ENCODE measurements around the gene MRAP. TPM values are rescaled to one million over a fixed set of nuclear protein-coding genes. Genes with fewer than 3 reads are reported as not detected.

MRAP gene
- polyA plus RNA-seq, 3 donors, result not detected

GRCh38 chr21:32278103-32278502 lies 20.6 kb upstream of the MRAP start:
- no peak for TF ChIP-seq CTCF (IDR thresholded peaks at IDR 0.05)
- H3K4me3 Mint-ChIP-seq, result peak overlapping the region; percentile 98 to 99
- H3K4me1 ChIP-seq (ENCODE audit: control insufficient read depth in 1 of 2, insufficient read depth in 2 of 2, low read length in 2 of 2), result peaks cover 16 to 21% of the 10 kb centered on the region in 2 donors
- peak overlapping the region; percentile 68 for H3K9ac ChIP-seq (ENCODE audit: insufficient read depth, low read length, poor library complexity, severe bottlenecking)
- H3K27ac Mint-ChIP-seq, result peak overlapping the region in 5 of 7 donors; percentile 45 to 95 (median 88)
- H3K9me3 ChIP-seq (replicated peaks in 1 of 2; ENCODE audit: control insufficient read depth in 1 of 2, insufficient read depth in 1 of 2, low read length in 2 of 2), result peaks cover 0 to 2% of the 10 kb centered on the region in 2 donors
- H3K4me2 ChIP-seq (replicated peaks; ENCODE audit: extremely low read depth, low read length, poor library complexity, severe bottlenecking), result peak overlapping the region; percentile 94
- H3K79me2 ChIP-seq (ENCODE audit: insufficient read depth, low read length), result peaks cover 20% of the 10 kb centered on the region
- H3K27me3 Mint-ChIP-seq (ENCODE audit: low read depth in 3 of 3), result peaks cover 0 to 1% (median 0%) of the 10 kb centered on the region in 3 donors
- peak overlapping the region; percentile 99 for H2AFZ ChIP-seq (ENCODE audit: insufficient read depth, low read depth, low read length, poor library complexity, severe bottlenecking)
- H3K4me3 ChIP-seq (replicated peaks in 1 of 3; ENCODE audit: low read depth in 2 of 3, low read length in 3 of 3), result peak overlapping the region; percentile 74 to 94 (median 82)
- peak in 1 of 3 donors; percentile 23 for DNase-seq
- peaks cover 13 to 14% of the 10 kb centered on the region in 2 donors for H3K36me3 Mint-ChIP-seq
- 0% methylated on average over 5 of the region's 9 CpGs for WGBS (ENCODE audit: insufficient coverage)
- H3K27ac ChIP-seq (ENCODE audit: low read depth in 1 of 2, low read length in 2 of 2), result peak overlapping the region in 1 of 2 donors; percentile 85
- H3K27me3 ChIP-seq (ENCODE audit: control insufficient read depth in 2 of 2, insufficient read depth in 2 of 2, low read length in 2 of 2), result no peaks in the 10 kb centered on the region
- peaks cover 22% of the 10 kb centered on the region for H3K4me1 Mint-ChIP-seq
- H4K20me1 ChIP-seq (ENCODE audit: insufficient read depth, low read length), result no peaks in the 10 kb centered on the region
- H3K9me3 Mint-ChIP-seq, result peaks cover 0 to 5% (median 3%) of the 10 kb centered on the region in 7 donors
- H3K36me3 ChIP-seq (replicated peaks in 1 of 2; ENCODE audit: control insufficient read depth in 1 of 2, insufficient read depth in 2 of 2, low read length in 2 of 2), result peaks cover 6 to 13% of the 10 kb centered on the region in 2 donors
- intact Hi-C loops (cut with micrococcal nuclease), result loop anchor here (5.0 to 10.0 kb wide), 4 partner anchors 94 to 1367 kb away; partner anchors contain the start of genes URB1 (in 2 of the 2), CRYZL1 (in 1 of the 2) and ITSN1 (in 1 of the 2)

GRCh38 chr21:32278518-32279376 lies 19.9 kb upstream of the MRAP start, which contains the start of gene MIS18A:
MIS18A (minus strand) TSS chr21:32279049; CDS start chr21:32279014, 35 bp downstream.
- Histone ChIP-seq H3K36me3 (replicated peaks in 1 of 2; ENCODE audit: control insufficient read depth in 1 of 2, insufficient read depth in 2 of 2, low read length in 2 of 2) (peaks cover 1 to 6% of the 10 kb centered on the region in 2 donors), H3K4me2 (replicated peaks; ENCODE audit: extremely low read depth, low read length, poor library complexity, severe bottlenecking) (peak within 1 kb of the TSS; percentile 94), H3K27ac (ENCODE audit: low read depth in 1 of 2, low read length in 2 of 2) (peak within 1 kb of the TSS; percentile 29 to 85), H3K9me3 (replicated peaks in 1 of 2; ENCODE audit: control insufficient read depth in 1 of 2, insufficient read depth in 1 of 2, low read length in 2 of 2) (peaks cover 0 to 5% of the 10 kb centered on the region in 2 donors), H2AFZ (ENCODE audit: insufficient read depth, low read depth, low read length, poor library complexity, severe bottlenecking) (peak within 1 kb of the TSS; percentile 99), H3K9ac (ENCODE audit: insufficient read depth, low read length, poor library complexity, severe bottlenecking) (peak within 1 kb of the TSS; percentile 68), H4K20me1 (ENCODE audit: insufficient read depth, low read length) (no peaks in the 10 kb centered on the region), H3K27me3 (ENCODE audit: control insufficient read depth in 2 of 2, insufficient read depth in 2 of 2, low read length in 2 of 2) (no peaks in the 10 kb centered on the region), H3K4me3 (replicated peaks in 1 of 3; ENCODE audit: low read depth in 2 of 3, low read length in 3 of 3) (peak within 1 kb of the TSS; percentile 74 to 94 (median 82)), H3K4me1 (ENCODE audit: control insufficient read depth in 1 of 2, insufficient read depth in 2 of 2, low read length in 2 of 2) (peaks cover 16 to 21% of the 10 kb centered on the region in 2 donors), H3K79me2 (ENCODE audit: insufficient read depth, low read length) (peaks cover 20% of the 10 kb centered on the region)
- H3K27me3 Mint-ChIP-seq (ENCODE audit: low read depth in 3 of 3), result peaks cover 0 to 1% (median 0%) of the 10 kb centered on the region in 3 donors
- under 1% methylated on average over 69 of the region's 69 CpGs for WGBS (ENCODE audit: insufficient coverage)
- TF ChIP-seq CTCF (IDR thresholded peaks at IDR 0.05), result no peak
- H3K27ac Mint-ChIP-seq, result peak within 1 kb of the TSS; percentile 85 to 95 (median 94)
- peaks cover 11 to 12% of the 10 kb centered on the region in 2 donors for H3K36me3 Mint-ChIP-seq
- peak within 1 kb of the TSS; percentile 98 to 99 for H3K4me3 Mint-ChIP-seq
- H3K4me1 Mint-ChIP-seq, result peaks cover 23% of the 10 kb centered on the region
- DNase-seq, result peak; percentile 94 to 99 (median 98)
- intact Hi-C loops (cut with micrococcal nuclease), result loop anchor here (5.0 to 10.0 kb wide), 4 partner anchors 94 to 1366 kb away; partner anchors contain the start of genes URB1 (in 2 of the 2), CRYZL1 (in 1 of the 2) and ITSN1 (in 1 of the 2)
- H3K9me3 Mint-ChIP-seq, result peaks cover 0 to 12% (median 7%) of the 10 kb centered on the region in 7 donors

Data from CD14-positive monocyte (primary cell).